Stimulated activated CD4-positive, alpha-beta T cell treated with anti-CD3 and anti-CD28 coated beads, Interleukin-1b, Interleukin-23, amount 100 ng/mL, for 1 hour (primary cell): ENCODE results near the gene ARHGAP23.
"Not testable (repeated sequence)": the region's sequence is repeated elsewhere in the genome, so short reads cannot be mapped to it uniquely, and the experiment has no call there.

Experiments used
- DNase-seq, 2 donors: peaks; one replicate each; pipeline ENCODE4 v3.0.0-alpha.2; 2020; ENCODE audit warnings: low read depth in 2 of 2

Gene ARHGAP23

GRCh38 chr17:38512473-38513058, 84.3 kb downstream of the ARHGAP23 start:
- DNase-seq, result no peak

GRCh38 chr17:38526526-38526925, 98.3 kb downstream of the ARHGAP23 start:
- DNase-seq, result not testable (repeated sequence)

- DNase-seq, result not testable (repeated sequence)
Observed at GRCh38 chr17:38528141-38528540, 99.9 kb downstream of the ARHGAP23 start.

GRCh38 chr17:38530856-38531255, 102.6 kb downstream of the ARHGAP23 start:
- not testable (repeated sequence) for DNase-seq

- DNase-seq, result not testable (repeated sequence)
Observed at GRCh38 chr17:38531761-38532160, 103.5 kb downstream of the ARHGAP23 start.

- DNase-seq, result no peak
Observed at GRCh38 chr17:38532451-38532850, 104.2 kb downstream of the ARHGAP23 start.

- DNase-seq, result no peak
Observed at GRCh38 chr17:38533241-38533640, 105.0 kb downstream of the ARHGAP23 start.

GRCh38 chr17:38533866-38534497, 105.7 kb downstream of the ARHGAP23 start:
- DNase-seq, result no peak

GRCh38 chr17:38534498-38534885, 106.2 kb downstream of the ARHGAP23 start:
- DNase-seq, result no peak

- no peak for DNase-seq
Observed at GRCh38 chr17:38535886-38536285, 107.6 kb downstream of the ARHGAP23 start.

GRCh38 chr17:38536661-38537060, 108.4 kb downstream of the ARHGAP23 start:
- DNase-seq, result no peak

- DNase-seq, result no peak
Observed at GRCh38 chr17:38538906-38539305, 110.6 kb downstream of the ARHGAP23 start.

GRCh38 chr17:38539386-38539785, 111.1 kb downstream of the ARHGAP23 start:
- DNase-seq, result no peak

- no peak for DNase-seq
Observed at GRCh38 chr17:38540514-38541045, 112.3 kb downstream of the ARHGAP23 start.

- DNase-seq, result no peak
Observed at GRCh38 chr17:38541281-38541680, 113.0 kb downstream of the ARHGAP23 start.

GRCh38 chr17:38542286-38542685, 114.0 kb downstream of the ARHGAP23 start:
- DNase-seq, result no peak

- DNase-seq, result no peak
Observed at GRCh38 chr17:38543403-38544174, 115.3 kb downstream of the ARHGAP23 start.

GRCh38 chr17:38544175-38544838, 116.0 kb downstream of the ARHGAP23 start:
- no peak for DNase-seq

- no peak for DNase-seq
Observed at GRCh38 chr17:38544839-38545209, 116.6 kb downstream of the ARHGAP23 start.

GRCh38 chr17:38545531-38546225, 117.4 kb downstream of the ARHGAP23 start:
- DNase-seq, result no peak

GRCh38 chr17:38546396-38546795, 118.1 kb downstream of the ARHGAP23 start:
- no peak for DNase-seq

GRCh38 chr17:38547444-38547843, 119.2 kb downstream of the ARHGAP23 start:
- DNase-seq, result no peak
